22Rv1 (cell line): Measurements from ENCODE around the gene MYRIP.
"Not testable (repeated sequence)": the region's sequence is repeated elsewhere in the genome, so short reads cannot be mapped to it uniquely, and the experiment has no call there.

Source experiments
- H3K27ac ChIP-seq: fragments of 450-650 bp; 2 replicates; pipeline ENCODE4 v1.5.1; 2017
- CTCF ChIP-seq: fragments of 450-650 bp; IDR thresholded peaks from 2 replicates; pipeline ENCODE4 v1.5.1; 2017; ENCODE audit warnings: mild to moderate bottlenecking
- ZFX ChIP-seq: fragments of 450-650 bp; IDR thresholded peaks from 2 replicates; pipeline ENCODE4 v1.6.1; 2017; ENCODE audit warnings: antibody characterized with exemption, borderline replicate concordance

The MYRIP gene

GRCh38 chr3:40281995-40282394 is 472.6 kb downstream of the MYRIP start:
- TF ChIP-seq ZFX = no peak
- TF ChIP-seq CTCF = no peak
- no peak overlapping the region for H3K27ac ChIP-seq

- H3K27ac ChIP-seq = not testable (repeated sequence)
Observed at GRCh38 chr3:40283057-40283456, 473.6 kb downstream of the MYRIP start.

- TF ChIP-seq ZFX (no peak), CTCF (no peak)
- no peak overlapping the region for H3K27ac ChIP-seq
Observed at GRCh38 chr3:40287248-40287647, 477.8 kb downstream of the MYRIP start.

- TF ChIP-seq ZFX (no peak), CTCF (no peak)
- H3K27ac ChIP-seq = no peak overlapping the region
Observed at GRCh38 chr3:40290396-40290795, 481.0 kb downstream of the MYRIP start.

- no peak overlapping the region for H3K27ac ChIP-seq
- TF ChIP-seq ZFX (no peak), CTCF (no peak)
Observed at GRCh38 chr3:40291471-40291870, 482.1 kb downstream of the MYRIP start.

- no peak overlapping the region for H3K27ac ChIP-seq
- no peak for TF ChIP-seq ZFX
Observed at GRCh38 chr3:40292637-40293349, 483.4 kb downstream of the MYRIP start.

GRCh38 chr3:40294434-40294833 is 485.0 kb downstream of the MYRIP start:
- TF ChIP-seq CTCF = no peak
- TF ChIP-seq ZFX = no peak
- H3K27ac ChIP-seq = no peak overlapping the region

- H3K27ac ChIP-seq = no peak overlapping the region
- TF ChIP-seq ZFX (no peak), CTCF (no peak)
Observed at GRCh38 chr3:40298075-40298474, 488.7 kb downstream of the MYRIP start.
